Common myeloid progenitor, CD34-positive (primary cell): Measurements from ENCODE around the gene STOX2.

Source experiments
- CTCF ChIA-PET: fragments of 350-600 bp; sonication (Branson Sonifier 250); formaldehyde crosslinking; loops from one replicate; lab custom pipeline; 2021; ENCODE audit warnings: antibody characterized with exemption; lab: Charles Lee
- POLR2A ChIA-PET: fragments of 350-600 bp; sonication (Branson Sonifier 250); formaldehyde crosslinking; loops from one replicate; lab custom pipeline; 2021; ENCODE audit warnings: antibody characterized with exemption; lab: Charles Lee
- DNase-seq, 3 donors: peaks; one replicate each; pipeline versions ENCODE4 v3.0.0 to v3.0.0-alpha.2; 2013
- H3K27ac ChIP-seq, 2 experiments: 1 replicate in 1 of 2; 2 replicates in 1 of 2; pipeline ENCODE4 v1.7.0; 2013; ENCODE audit warnings: inconsistent platforms in 2 of 2, low read length in 2 of 2, mild to moderate bottlenecking in 2 of 2, low read depth in 1 of 2, moderate library complexity in 1 of 2; ENCODE audit not compliant: severe bottlenecking in 2 of 2, insufficient read depth in 1 of 2, poor library complexity in 1 of 2
- H3K27me3 ChIP-seq, 5 experiments: replicated peaks in 2 of 5; 1 replicate in 3 of 5; 2 replicates in 2 of 5; pipeline versions ENCODE4 v1.6.1 to v1.7.0; 2013; ENCODE audit warnings: low read length in 4 of 5, mild to moderate bottlenecking in 2 of 5, moderate library complexity in 2 of 5, inconsistent platforms in 1 of 5; ENCODE audit not compliant: insufficient read depth in 5 of 5, control insufficient read depth in 4 of 5
- H3K36me3 ChIP-seq, 4 experiments: 1 replicate in 2 of 4; 2 replicates in 2 of 4; pipeline versions ENCODE4 v1.6.1 to v1.7.0; 2013; ENCODE audit warnings: low read length in 3 of 4, control low read depth in 1 of 4, mild to moderate bottlenecking in 1 of 4; ENCODE audit not compliant: control insufficient read depth in 4 of 4, insufficient read depth in 4 of 4
- H3K4me1 ChIP-seq, 4 experiments: 1 replicate in 3 of 4; 2 replicates in 1 of 4; pipeline versions ENCODE4 v1.6.1 to v1.7.1; 2013; ENCODE audit warnings: low read length in 3 of 4, mild to moderate bottlenecking in 3 of 4, control low read depth in 1 of 4, inconsistent platforms in 1 of 4, moderate library complexity in 1 of 4; ENCODE audit not compliant: control insufficient read depth in 4 of 4, insufficient read depth in 4 of 4; ENCODE audit errors: control extremely low read depth in 1 of 4
- H3K4me3 ChIP-seq, 7 experiments: 1 replicate in 4 of 7; 2 replicates in 3 of 7; pipeline versions ENCODE4 v1.5.1 to v1.7.0; 2013; ENCODE audit warnings: mild to moderate bottlenecking in 7 of 7, low read length in 6 of 7, moderate library complexity in 6 of 7, inconsistent platforms in 2 of 7, low read depth in 2 of 7, control low read depth in 1 of 7; ENCODE audit not compliant: insufficient read depth in 4 of 7, control insufficient read depth in 1 of 7; ENCODE audit errors: extremely low read depth in 1 of 7
- H3K9me3 ChIP-seq, 5 experiments: 1 replicate in 4 of 5; 2 replicates in 1 of 5; pipeline versions ENCODE4 v1.6.1 to v1.7.1; 2013; ENCODE audit warnings: low read length in 4 of 5, mild to moderate bottlenecking in 2 of 5, inconsistent platforms in 1 of 5, low read depth in 1 of 5, moderate library complexity in 1 of 5; ENCODE audit not compliant: control insufficient read depth in 4 of 5, insufficient read depth in 2 of 5; ENCODE audit errors: control extremely low read depth in 1 of 5
- WGBS: methylation state at CpG from one replicate; pipeline ENCODE4 v1.1.5; 2013; ENCODE audit not compliant: insufficient coverage; 5-methylcytosine and 5-hydroxymethylcytosine counted together

The STOX2 gene

GRCh38 chr4:183906739-183907651, 1.9 kb downstream of the STOX2 start:
- WGBS = 5% methylated on average over 32 of the region's 54 CpGs
- Histone ChIP-seq H3K9me3 (peaks cover 0 to 4% (median 0%) of the 10 kb centered on the region in 5 experiments), H3K36me3 (no peaks in the 10 kb centered on the region), H3K27me3 (peaks cover 8 to 56% (median 31%) of the 10 kb centered on the region in 5 experiments), H3K4me3 (peak overlapping the region in 6 of 7 experiments; percentile 26 to 81 (median 56)), H3K4me1 (peaks cover 3 to 26% (median 23%) of the 10 kb centered on the region in 4 experiments), H3K27ac (no peak overlapping the region)
- POLR2A ChIA-PET = no interaction called here
- DNase-seq = peak in 2 of 3 donors; percentile 29 to 45
- CTCF ChIA-PET = no interaction called here

- peak in 2 of 3 donors; percentile 8 to 16 for DNase-seq
- H3K27ac ChIP-seq = no peak overlapping the region
- H3K4me1 ChIP-seq = peaks cover 3 to 26% (median 23%) of the 10 kb centered on the region in 4 experiments
- WGBS = 76% methylated on average over 8 of the region's 10 CpGs
- H3K36me3 ChIP-seq = no peaks in the 10 kb centered on the region
- ChIA-PET CTCF (no interaction called here), POLR2A (interaction anchor here (0.6 kb wide), 2 partner anchors 134 to 230 kb away, joined by 4 read pairs; no protein-coding TSS in a partner anchor)
- peaks cover 0 to 3% (median 0%) of the 10 kb centered on the region in 5 experiments for H3K9me3 ChIP-seq
- peaks cover 8 to 54% (median 29%) of the 10 kb centered on the region in 5 experiments for H3K27me3 ChIP-seq
- no peak overlapping the region for H3K4me3 ChIP-seq
Measured at GRCh38 chr4:183907871-183908683, 3.0 kb downstream of the STOX2 start.

- H3K4me1 ChIP-seq = peaks cover 3 to 26% (median 23%) of the 10 kb centered on the region in 4 experiments
- H3K27me3 ChIP-seq = peaks cover 8 to 48% (median 25%) of the 10 kb centered on the region in 5 experiments
Measured at GRCh38 chr4:183909187-183909586, 4.1 kb downstream of the STOX2 start.

GRCh38 chr4:183909801-183910200, 4.7 kb downstream of the STOX2 start:
- no peaks in the 10 kb centered on the region for H3K36me3 ChIP-seq
- no peak overlapping the region for H3K4me3 ChIP-seq
- H3K4me1 ChIP-seq = peaks cover 3 to 24% (median 22%) of the 10 kb centered on the region in 4 experiments
- 96% methylated on average over 4 of the region's 5 CpGs for WGBS
- peaks cover 0 to 3% (median 0%) of the 10 kb centered on the region in 5 experiments for H3K9me3 ChIP-seq
- ChIA-PET POLR2A (no interaction called here), CTCF (no interaction called here)
- no peak for DNase-seq
- H3K27me3 ChIP-seq = peaks cover 8 to 44% (median 25%) of the 10 kb centered on the region in 5 experiments
- no peak overlapping the region for H3K27ac ChIP-seq

More at GRCh38 chr4:183909187-183909586, 4.1 kb downstream of the STOX2 start:
- Histone ChIP-seq H3K27ac (no peak overlapping the region), H3K36me3 (no peaks in the 10 kb centered on the region), H3K9me3 (peaks cover 0 to 3% (median 0%) of the 10 kb centered on the region in 5 experiments), H3K4me3 (no peak overlapping the region)
- ChIA-PET POLR2A (no interaction called here), CTCF (no interaction called here)
- DNase-seq = no peak

GRCh38 chr4:183912585-183912984, 7.5 kb downstream of the STOX2 start:
- POLR2A ChIA-PET = no interaction called here
- H3K36me3 ChIP-seq = no peaks in the 10 kb centered on the region
- CTCF ChIA-PET = no interaction called here
- WGBS = 100% methylated on average over 8 of the region's 8 CpGs
- DNase-seq = no peak
- H3K4me3 ChIP-seq = no peak overlapping the region
- no peak overlapping the region for H3K27ac ChIP-seq
- peaks cover 0 to 3% (median 0%) of the 10 kb centered on the region in 5 experiments for H3K9me3 ChIP-seq
- no peaks in the 10 kb centered on the region for H3K4me1 ChIP-seq
- H3K27me3 ChIP-seq = peaks cover 2 to 18% (median 11%) of the 10 kb centered on the region in 5 experiments

- 81% methylated on average over 6 of the region's 6 CpGs for WGBS
- CTCF ChIA-PET = no interaction called here
Measured at GRCh38 chr4:183915976-183916375, 10.9 kb downstream of the STOX2 start.

More at GRCh38 chr4:183915976-183916375, 10.9 kb downstream of the STOX2 start:
- H3K4me1 ChIP-seq = peaks cover 0 to 5% (median 0%) of the 10 kb centered on the region in 4 experiments
- POLR2A ChIA-PET = no interaction called here
- no peak overlapping the region for H3K27ac ChIP-seq
- H3K27me3 ChIP-seq = peaks cover 0 to 2% (median 0%) of the 10 kb centered on the region in 5 experiments
- DNase-seq = no peak
- no peaks in the 10 kb centered on the region for H3K36me3 ChIP-seq
- no peak overlapping the region for H3K4me3 ChIP-seq
- peaks cover 0 to 2% (median 0%) of the 10 kb centered on the region in 5 experiments for H3K9me3 ChIP-seq
